Posterior cingulate gyrus (tissue), 11 donors: ENCODE results near the gene ZNF142.
"Not testable (repeated sequence)": the region's sequence is repeated elsewhere in the genome, so short reads cannot be mapped to it uniquely, and the experiment has no call there.

Experiments used
- DNase-seq, 10 donors: peaks; one replicate each; pipeline versions ENCODE4 v3.0.0 to v3.0.0-alpha.2; 2020 to 2021; ENCODE audit warnings: mixed read lengths in 3 of 10
- intact Hi-C: fragments of 100-400 bp; cut with DNase I; formaldehyde crosslinking; loops from one replicate; pipeline ENCODE4 v1.15.1; 2023

ZNF142 gene

GRCh38 chr2:218659258-218659987 lies at the start of gene ZNF142, which contains the start of gene BCS1L:
Gene ZNF142 (minus strand): TSS chr2:218659623. CDS start chr2:218656429, 3,194 bp downstream.
Gene BCS1L (plus strand): TSS chr2:218659683. CDS start chr2:218660988, 1,305 bp downstream.
- peak; percentile 88 to 99 (median 95) for DNase-seq
- intact Hi-C loops = loop anchor here (1.0 kb wide), 1 partner anchor 12 kb away; no protein-coding TSS in a partner anchor

- DNase-seq = no peak
- intact Hi-C loops = no loop called here
Measured at GRCh38 chr2:218708086-218708485, 48.7 kb upstream of the ZNF142 start.

- DNase-seq = no peak
- intact Hi-C loops = no loop called here
Measured at GRCh38 chr2:218703341-218703740, 43.9 kb upstream of the ZNF142 start.

GRCh38 chr2:218701806-218702205 lies 42.4 kb upstream of the ZNF142 start:
- peak in 2 of 10 donors; percentile 6 to 16 for DNase-seq
- intact Hi-C loops = no loop called here

- DNase-seq = peak in 1 of 10 donors; percentile 64
- intact Hi-C loops = no loop called here
Measured at GRCh38 chr2:218698885-218699284, 39.5 kb upstream of the ZNF142 start.

- intact Hi-C loops = no loop called here
- no peak for DNase-seq
Measured at GRCh38 chr2:218694405-218695145, 35.2 kb upstream of the ZNF142 start.

GRCh38 chr2:218691234-218691633 lies 31.8 kb upstream of the ZNF142 start:
- no peak for DNase-seq
- intact Hi-C loops = no loop called here

- peak in 3 of 10 donors; percentile 36 to 48 (median 48) for DNase-seq
- intact Hi-C loops = not testable (repeated sequence)
Measured at GRCh38 chr2:218687400-218688060, 28.1 kb upstream of the ZNF142 start.

- intact Hi-C loops = no loop called here
- DNase-seq = no peak
Measured at GRCh38 chr2:218680061-218680460, 20.6 kb upstream of the ZNF142 start.

- DNase-seq = no peak
- intact Hi-C loops = no loop called here
Measured at GRCh38 chr2:218679119-218679518, 19.7 kb upstream of the ZNF142 start.

- intact Hi-C loops = loop anchor here (1.0 to 5.0 kb wide), 2 partner anchors 13 to 40 kb away; partner anchors contain the start of genes BCS1L, TTLL4 and ZNF142
Measured at GRCh38 chr2:218671654-218672566, 12.5 kb upstream of the ZNF142 start, which contains the start of the genes RNF25 and STK36. Gene RNF25 (minus strand): TSS chr2:218672002. CDS start chr2:218671970, 32 bp downstream. Gene STK36 (plus strand): TSS chr2:218672086. CDS start chr2:218672830, 744 bp downstream.

GRCh38 chr2:218671097-218671653 lies 11.8 kb upstream of the ZNF142 start:
- intact Hi-C loops = loop anchor here (1.0 to 5.0 kb wide), 2 partner anchors 12 to 41 kb away; partner anchors contain the start of genes BCS1L, TTLL4 and ZNF142

More at GRCh38 chr2:218671654-218672566, 12.5 kb upstream of the ZNF142 start, which contains the start of the genes RNF25 and STK36:
- DNase-seq = peak; percentile 83 to 98 (median 90)

GRCh38 chr2:218664653-218665052 lies 5.2 kb upstream of the ZNF142 start:
- DNase-seq = peak in 1 of 10 donors; percentile 63
- intact Hi-C loops = no loop called here

More at GRCh38 chr2:218671097-218671653, 11.8 kb upstream of the ZNF142 start:
- DNase-seq = no peak

- intact Hi-C loops = no loop called here
- DNase-seq = no peak
Measured at GRCh38 chr2:218663901-218664300, 4.5 kb upstream of the ZNF142 start.

GRCh38 chr2:218662827-218663226 lies 3.4 kb upstream of the ZNF142 start:
- intact Hi-C loops = no loop called here
- peak in 1 of 10 donors; percentile 72 for DNase-seq

- intact Hi-C loops = no loop called here
Measured at GRCh38 chr2:218662377-218662776, 3.0 kb upstream of the ZNF142 start.

GRCh38 chr2:218659988-218660358 lies 550 bp upstream of the ZNF142 start:
- peak in 2 of 10 donors; percentile 5 to 65 for DNase-seq
- intact Hi-C loops = loop anchor here (1.0 kb wide), 1 partner anchor 11 kb away; no protein-coding TSS in a partner anchor

More at GRCh38 chr2:218662377-218662776, 3.0 kb upstream of the ZNF142 start:
- peak in 1 of 10 donors; percentile 59 for DNase-seq

- intact Hi-C loops = loop anchor here (1.0 kb wide), 1 partner anchor 13 kb away; no protein-coding TSS in a partner anchor
- peak in 1 of 10 donors; percentile 60 for DNase-seq
Measured at GRCh38 chr2:218658671-218659257, 659 bp downstream of the ZNF142 start.
